Left ventricle myocardium inferior (tissue), 1 donor: ENCODE data around the gene PIP4K2A. TPM values are rescaled to one million over a fixed set of nuclear protein-coding genes. Genes with fewer than 3 reads are reported as not detected.
"Not testable (repeated sequence)": the region's sequence is repeated elsewhere in the genome, so short reads cannot be mapped to it uniquely, and the experiment has no call there.

Experiments
- DNase-seq: peaks from one replicate; pipeline ENCODE4 v3.0.0-alpha.2; 2020
- H3K27ac ChIP-seq: fragments of 200-600 bp; replicated peaks from 2 replicates; pipeline ENCODE4 v1.8.0; 2021
- H3K27me3 ChIP-seq: fragments of 200-600 bp; 2 replicates; pipeline ENCODE4 v1.8.0; 2021; ENCODE audit warnings: low read depth
- H3K36me3 ChIP-seq: fragments of 200-600 bp; 2 replicates; pipeline ENCODE4 v1.8.0; 2021
- H3K4me1 ChIP-seq: fragments of 200-600 bp; 2 replicates; pipeline ENCODE4 v1.8.0; 2021
- H3K4me3 ChIP-seq: fragments of 200-600 bp; 2 replicates; pipeline ENCODE4 v1.8.0; 2021; ENCODE audit warnings: mild to moderate bottlenecking, moderate library complexity
- H3K9me3 ChIP-seq: fragments of 200-600 bp; replicated peaks from 2 replicates; pipeline ENCODE4 v1.8.0; 2021
- CTCF ChIP-seq: fragments of 200-600 bp; IDR thresholded peaks from 2 replicates; pipeline ENCODE4 v1.8.0; 2021; ENCODE audit warnings: antibody characterized with exemption, mild to moderate bottlenecking, borderline replicate concordance
- intact Hi-C: fragments of 100-400 bp; cut with micrococcal nuclease; formaldehyde crosslinking; loops from one replicate; pipeline ENCODE4 v1.11.0; 2022
- total RNA-seq: library from RNA; stranded (reverse); fragmentation: NEBNext Ultra II Directional; extraction: Animal tissue kit (Norgen Biotek cat#: 25700); gene quantifications from one replicate; pipeline ENCODE4 v1.2.1, GENCODE V29; 2021
- donor health status: DM: no; HTN: yes; CAD: no; lungs with severe emphysema.

The PIP4K2A gene
- total RNA-seq, 1 donor from 2014 or later: 12.6 TPM

GRCh38 chr10:22500656-22501340, 213.6 kb downstream of the PIP4K2A start:
- H3K27ac ChIP-seq: no peak overlapping the region
- H3K36me3 ChIP-seq: no peaks in the 10 kb centered on the region
- no peak for DNase-seq
- no peak overlapping the region for H3K4me3 ChIP-seq
- peaks cover 7% of the 10 kb centered on the region for H3K27me3 ChIP-seq
- no peaks in the 10 kb centered on the region for H3K9me3 ChIP-seq
- intact Hi-C loops: no loop called here
- TF ChIP-seq CTCF: no peak
- peaks cover 6% of the 10 kb centered on the region for H3K4me1 ChIP-seq

- H3K4me1 ChIP-seq, H3K36me3 ChIP-seq, intact Hi-C loops, DNase-seq, H3K27ac ChIP-seq, H3K4me3 ChIP-seq, H3K9me3 ChIP-seq: not testable (repeated sequence)
- H3K27me3 ChIP-seq: peaks cover 10% of the 10 kb centered on the region
These were observed 214.4 kb downstream of the PIP4K2A start for GRCh38 chr10:22499973-22500372.

DNA sequence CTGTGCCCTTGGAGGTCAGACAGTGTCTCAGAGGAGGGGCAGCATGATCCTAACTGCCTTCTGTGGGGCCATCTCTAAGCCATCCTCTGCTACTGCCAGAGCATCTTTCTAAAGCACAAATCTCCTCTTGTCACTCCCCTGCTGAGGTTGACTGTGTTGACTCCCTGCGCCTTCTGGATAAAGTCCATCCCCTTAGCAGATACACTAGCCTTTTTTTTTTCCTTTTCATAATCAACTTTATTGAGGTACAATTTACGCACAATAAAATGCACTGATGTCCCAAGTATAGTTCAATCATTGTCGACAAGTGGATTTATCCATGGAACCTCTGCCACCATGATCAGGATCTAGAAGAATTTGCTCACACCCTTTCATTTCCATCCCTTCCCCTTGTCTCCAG, 219.0 kb downstream of the PIP4K2A start:
- intact Hi-C loops: no loop called here
- Histone ChIP-seq H3K9me3 (no peaks in the 10 kb centered on the region), H3K27ac (no peak overlapping the region), H3K27me3 (peaks cover 16% of the 10 kb centered on the region), H3K4me1 (peaks cover 6% of the 10 kb centered on the region), H3K4me3 (no peak overlapping the region), H3K36me3 (no peaks in the 10 kb centered on the region)
- TF ChIP-seq CTCF: no peak
- no peak for DNase-seq

DNA sequence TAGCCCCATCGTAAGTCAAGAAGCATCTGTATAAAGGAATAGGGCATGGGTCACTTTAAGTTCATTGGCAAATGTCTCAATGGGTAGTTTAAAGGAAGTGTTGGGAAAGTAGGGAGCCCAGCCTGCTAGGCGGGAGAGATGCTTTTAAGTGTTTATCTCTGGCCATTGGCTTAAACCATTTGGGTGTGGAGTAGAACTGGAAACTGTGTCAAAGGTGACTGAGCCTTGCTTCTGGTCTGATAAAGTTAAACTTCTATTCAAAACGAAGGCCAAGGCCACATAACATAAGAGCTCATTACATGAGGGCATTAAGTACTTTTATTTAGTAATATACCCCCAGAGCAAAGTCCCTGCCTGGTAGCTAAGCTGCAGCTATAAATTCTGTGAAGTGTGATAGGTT, 220.4 kb downstream of the PIP4K2A start:
- no peak overlapping the region for H3K4me3 ChIP-seq
- intact Hi-C loops: no loop called here
- no peak for TF ChIP-seq CTCF

GRCh38 chr10:22491931-22492615, 222.3 kb downstream of the PIP4K2A start:
- no peak for DNase-seq
- intact Hi-C loops: no loop called here
- no peak for TF ChIP-seq CTCF
- peaks cover 6% of the 10 kb centered on the region for H3K4me1 ChIP-seq
- no peaks in the 10 kb centered on the region for H3K36me3 ChIP-seq
- H3K27ac ChIP-seq: no peak overlapping the region
- H3K27me3 ChIP-seq: peaks cover 14% of the 10 kb centered on the region
- H3K9me3 ChIP-seq: no peaks in the 10 kb centered on the region
- no peak overlapping the region for H3K4me3 ChIP-seq

More for the DNA sequence above, 220.4 kb downstream of the PIP4K2A start:
- H3K4me1 ChIP-seq: peaks cover 6% of the 10 kb centered on the region
- no peaks in the 10 kb centered on the region for H3K9me3 ChIP-seq
- no peaks in the 10 kb centered on the region for H3K36me3 ChIP-seq
- peaks cover 16% of the 10 kb centered on the region for H3K27me3 ChIP-seq
- DNase-seq: no peak
- H3K27ac ChIP-seq: no peak overlapping the region

DNA sequence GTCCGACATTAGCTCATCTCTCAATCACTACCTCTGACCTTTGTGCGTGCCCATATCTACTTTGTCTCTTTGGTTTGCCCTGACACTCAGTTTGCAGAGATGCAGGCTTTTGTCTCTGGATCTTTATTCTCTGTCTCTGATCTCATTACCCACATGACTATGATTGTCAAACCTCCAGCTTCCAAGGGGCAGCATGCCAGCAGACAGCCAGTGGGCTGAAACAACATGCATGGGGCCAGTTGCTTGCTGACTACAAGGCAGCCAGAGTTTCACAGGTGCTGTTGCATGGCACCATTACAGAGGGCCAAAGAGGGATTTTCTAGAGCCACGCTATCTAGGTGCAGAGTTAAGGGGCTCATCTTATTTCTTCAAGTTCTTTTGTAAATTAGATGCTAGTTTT, 222.9 kb downstream of the PIP4K2A start:
- intact Hi-C loops: no loop called here
- DNase-seq: no peak

More for the DNA sequence above, 222.9 kb downstream of the PIP4K2A start:
- no peak overlapping the region for H3K4me3 ChIP-seq
- peaks cover 6% of the 10 kb centered on the region for H3K4me1 ChIP-seq
- no peak for TF ChIP-seq CTCF
- H3K9me3 ChIP-seq: no peaks in the 10 kb centered on the region
- H3K27ac ChIP-seq: no peak overlapping the region
- no peaks in the 10 kb centered on the region for H3K36me3 ChIP-seq
- peaks cover 14% of the 10 kb centered on the region for H3K27me3 ChIP-seq
